Measurements from ENCODE around the gene TPCN2. TPM values are rescaled to one million over a fixed set of nuclear protein-coding genes. Genes with fewer than 3 reads are reported as not detected.

The TPCN2 gene
- total and polyA plus RNA-seq, 3 experiments from 2014 or later: 4.0 to 12.9 (median 12.3) TPM

- Mint-ChIP-seq H3K27ac (no peak overlapping the region), H3K4me3 (no peak overlapping the region), H3K9me3 (no peaks in the 10 kb centered on the region), H3K36me3 (peaks cover 0 to 42% (median 3%) of the 10 kb centered on the region in 3 donors), H3K27me3 (no peaks in the 10 kb centered on the region), H3K4me1 (peaks cover 0 to 4% (median 2%) of the 10 kb centered on the region in 3 donors)
- Histone ChIP-seq H3K27ac (ENCODE audit: low read depth, low read length) (no peak overlapping the region), H3K27me3 (ENCODE audit: insufficient read depth, low read length, poor library complexity, severe bottlenecking) (no peaks in the 10 kb centered on the region), H3K4me1 (ENCODE audit: insufficient read depth, low read length) (no peaks in the 10 kb centered on the region), H3K9me3 (ENCODE audit: low read length) (no peaks in the 10 kb centered on the region), H3K4me3 (ENCODE audit: low read length) (no peak overlapping the region), H3K36me3 (ENCODE audit: insufficient read depth, low read length) (no peaks in the 10 kb centered on the region)
- no peak for DNase-seq
- CTCF ChIA-PET: no interaction called here
- POLR2A ChIA-PET: no interaction called here
These were observed 18.5 kb downstream of the TPCN2 start for GRCh38 chr11:69067200-69067599.

GRCh38 chr11:69071086-69071800 lies 22.5 kb downstream of the TPCN2 start:
- Histone ChIP-seq H3K36me3 (ENCODE audit: insufficient read depth, low read length) (no peaks in the 10 kb centered on the region), H3K27me3 (ENCODE audit: insufficient read depth, low read length, poor library complexity, severe bottlenecking) (no peaks in the 10 kb centered on the region), H3K27ac (ENCODE audit: low read depth, low read length) (no peak overlapping the region), H3K9me3 (ENCODE audit: low read length) (no peaks in the 10 kb centered on the region), H3K4me1 (ENCODE audit: insufficient read depth, low read length) (no peaks in the 10 kb centered on the region), H3K4me3 (ENCODE audit: low read length) (no peak overlapping the region)
- H3K36me3 Mint-ChIP-seq: peaks cover 0 to 55% (median 8%) of the 10 kb centered on the region in 3 donors
- ChIA-PET CTCF (no interaction called here), POLR2A (no interaction called here)
- DNase-seq: no peak
- no peak overlapping the region for H3K4me3 Mint-ChIP-seq
- no peaks in the 10 kb centered on the region for H3K27me3 Mint-ChIP-seq
- peaks cover 0 to 10% (median 4%) of the 10 kb centered on the region in 3 donors for H3K4me1 Mint-ChIP-seq
- no peaks in the 10 kb centered on the region for H3K9me3 Mint-ChIP-seq
- H3K27ac Mint-ChIP-seq: peak overlapping the region in 1 of 8 donors; percentile 63

- H3K4me1 Mint-ChIP-seq: peaks cover 0 to 10% (median 4%) of the 10 kb centered on the region in 3 donors
- Histone ChIP-seq H3K36me3 (ENCODE audit: insufficient read depth, low read length) (no peaks in the 10 kb centered on the region), H3K9me3 (ENCODE audit: low read length) (no peaks in the 10 kb centered on the region), H3K4me3 (ENCODE audit: low read length) (no peak overlapping the region), H3K27me3 (ENCODE audit: insufficient read depth, low read length, poor library complexity, severe bottlenecking) (no peaks in the 10 kb centered on the region), H3K4me1 (ENCODE audit: insufficient read depth, low read length) (no peaks in the 10 kb centered on the region), H3K27ac (ENCODE audit: low read depth, low read length) (no peak overlapping the region)
- ChIA-PET POLR2A (no interaction called here), CTCF (no interaction called here)
- no peak overlapping the region for H3K27ac Mint-ChIP-seq
- DNase-seq: no peak
- no peaks in the 10 kb centered on the region for H3K27me3 Mint-ChIP-seq
- H3K9me3 Mint-ChIP-seq: no peaks in the 10 kb centered on the region
- no peak overlapping the region for H3K4me3 Mint-ChIP-seq
- H3K36me3 Mint-ChIP-seq: peaks cover 0 to 54% (median 8%) of the 10 kb centered on the region in 3 donors
These were observed 23.2 kb downstream of the TPCN2 start for GRCh38 chr11:69071956-69072355.

- no peak overlapping the region for H3K27ac ChIP-seq (ENCODE audit: low read depth, low read length)
These were observed 24.7 kb downstream of the TPCN2 start for GRCh38 chr11:69073469-69073868.

GRCh38 chr11:69074375-69075140 lies 25.8 kb downstream of the TPCN2 start:
- Histone ChIP-seq H3K4me3 (ENCODE audit: low read length) (no peak overlapping the region), H3K4me1 (ENCODE audit: insufficient read depth, low read length) (peaks cover 5% of the 10 kb centered on the region), H3K27ac (ENCODE audit: low read depth, low read length) (no peak overlapping the region), H3K36me3 (ENCODE audit: insufficient read depth, low read length) (no peaks in the 10 kb centered on the region), H3K27me3 (ENCODE audit: insufficient read depth, low read length, poor library complexity, severe bottlenecking) (no peaks in the 10 kb centered on the region), H3K9me3 (ENCODE audit: low read length) (no peaks in the 10 kb centered on the region)
- no peaks in the 10 kb centered on the region for H3K27me3 Mint-ChIP-seq
- H3K4me3 Mint-ChIP-seq: no peak overlapping the region
- H3K4me1 Mint-ChIP-seq: peaks cover 0 to 13% (median 12%) of the 10 kb centered on the region in 3 donors
- CTCF ChIA-PET: no interaction called here
- POLR2A ChIA-PET: no interaction called here
- no peaks in the 10 kb centered on the region for H3K9me3 Mint-ChIP-seq
- no peak for DNase-seq
- H3K27ac Mint-ChIP-seq: peak overlapping the region in 1 of 8 donors; percentile 57
- H3K36me3 Mint-ChIP-seq: peaks cover 0 to 66% (median 11%) of the 10 kb centered on the region in 3 donors

More at GRCh38 chr11:69073469-69073868, 24.7 kb downstream of the TPCN2 start:
- Mint-ChIP-seq H3K9me3 (no peaks in the 10 kb centered on the region), H3K27me3 (no peaks in the 10 kb centered on the region), H3K4me1 (peaks cover 0 to 10% (median 4%) of the 10 kb centered on the region in 3 donors), H3K36me3 (peaks cover 0 to 59% (median 11%) of the 10 kb centered on the region in 3 donors), H3K27ac (peak overlapping the region in 1 of 8 donors; percentile 47), H3K4me3 (no peak overlapping the region)
- DNase-seq: no peak
- no peaks in the 10 kb centered on the region for H3K27me3 ChIP-seq (ENCODE audit: insufficient read depth, low read length, poor library complexity, severe bottlenecking)
- H3K4me3 ChIP-seq (ENCODE audit: low read length): no peak overlapping the region
- H3K36me3 ChIP-seq (ENCODE audit: insufficient read depth, low read length): no peaks in the 10 kb centered on the region
- CTCF ChIA-PET: no interaction called here
- H3K9me3 ChIP-seq (ENCODE audit: low read length): no peaks in the 10 kb centered on the region
- POLR2A ChIA-PET: no interaction called here
- no peaks in the 10 kb centered on the region for H3K4me1 ChIP-seq (ENCODE audit: insufficient read depth, low read length)

- Mint-ChIP-seq H3K4me1 (peaks cover 5 to 22% (median 18%) of the 10 kb centered on the region in 3 donors), H3K4me3 (no peak overlapping the region), H3K27ac (peak overlapping the region in 2 of 8 donors; percentile 52 to 61), H3K27me3 (no peaks in the 10 kb centered on the region), H3K9me3 (no peaks in the 10 kb centered on the region), H3K36me3 (peaks cover 0 to 60% (median 8%) of the 10 kb centered on the region in 3 donors)
- H3K27ac ChIP-seq (ENCODE audit: low read depth, low read length): no peak overlapping the region
- H3K4me1 ChIP-seq (ENCODE audit: insufficient read depth, low read length): peaks cover 16% of the 10 kb centered on the region
- ChIA-PET POLR2A (no interaction called here), CTCF (no interaction called here)
- no peaks in the 10 kb centered on the region for H3K27me3 ChIP-seq (ENCODE audit: insufficient read depth, low read length, poor library complexity, severe bottlenecking)
- no peak overlapping the region for H3K4me3 ChIP-seq (ENCODE audit: low read length)
- H3K9me3 ChIP-seq (ENCODE audit: low read length): no peaks in the 10 kb centered on the region
- DNase-seq: no peak
- H3K36me3 ChIP-seq (ENCODE audit: insufficient read depth, low read length): no peaks in the 10 kb centered on the region
These were observed 26.8 kb downstream of the TPCN2 start for GRCh38 chr11:69075421-69076128.

- DNase-seq: no peak
- H3K4me3 ChIP-seq (ENCODE audit: low read length): no peak overlapping the region
- no peak overlapping the region for H3K27ac ChIP-seq (ENCODE audit: low read depth, low read length)
- H3K4me1 ChIP-seq (ENCODE audit: insufficient read depth, low read length): peaks cover 18% of the 10 kb centered on the region
- ChIA-PET CTCF (no interaction called here), POLR2A (no interaction called here)
- no peaks in the 10 kb centered on the region for H3K27me3 ChIP-seq (ENCODE audit: insufficient read depth, low read length, poor library complexity, severe bottlenecking)
- Mint-ChIP-seq H3K36me3 (peaks cover 0 to 60% (median 8%) of the 10 kb centered on the region in 3 donors), H3K4me1 (peaks cover 8 to 24% (median 21%) of the 10 kb centered on the region in 3 donors), H3K9me3 (no peaks in the 10 kb centered on the region), H3K27ac (peak overlapping the region in 3 of 8 donors; percentile 42 to 61 (median 52)), H3K27me3 (no peaks in the 10 kb centered on the region), H3K4me3 (no peak overlapping the region)
- H3K9me3 ChIP-seq (ENCODE audit: low read length): no peaks in the 10 kb centered on the region
- no peaks in the 10 kb centered on the region for H3K36me3 ChIP-seq (ENCODE audit: insufficient read depth, low read length)
These were observed 27.5 kb downstream of the TPCN2 start for GRCh38 chr11:69076129-69076791.
